HG03354 (cell line): Measurements from ENCODE around the gene NTN4.
"Not testable (repeated sequence)": the region's sequence is repeated elsewhere in the genome, so short reads cannot be mapped to it uniquely, and the experiment has no call there.

Experiments
- ATAC-seq: cut with Tn5 transposase; IDR thresholded peaks from one replicate; pipeline ENCODE4 v1.9.1; 2021; ENCODE audit warnings: mild to moderate bottlenecking; ENCODE audit not compliant: unreplicated experiment, poor library complexity, severe bottlenecking

Gene NTN4

DNA sequence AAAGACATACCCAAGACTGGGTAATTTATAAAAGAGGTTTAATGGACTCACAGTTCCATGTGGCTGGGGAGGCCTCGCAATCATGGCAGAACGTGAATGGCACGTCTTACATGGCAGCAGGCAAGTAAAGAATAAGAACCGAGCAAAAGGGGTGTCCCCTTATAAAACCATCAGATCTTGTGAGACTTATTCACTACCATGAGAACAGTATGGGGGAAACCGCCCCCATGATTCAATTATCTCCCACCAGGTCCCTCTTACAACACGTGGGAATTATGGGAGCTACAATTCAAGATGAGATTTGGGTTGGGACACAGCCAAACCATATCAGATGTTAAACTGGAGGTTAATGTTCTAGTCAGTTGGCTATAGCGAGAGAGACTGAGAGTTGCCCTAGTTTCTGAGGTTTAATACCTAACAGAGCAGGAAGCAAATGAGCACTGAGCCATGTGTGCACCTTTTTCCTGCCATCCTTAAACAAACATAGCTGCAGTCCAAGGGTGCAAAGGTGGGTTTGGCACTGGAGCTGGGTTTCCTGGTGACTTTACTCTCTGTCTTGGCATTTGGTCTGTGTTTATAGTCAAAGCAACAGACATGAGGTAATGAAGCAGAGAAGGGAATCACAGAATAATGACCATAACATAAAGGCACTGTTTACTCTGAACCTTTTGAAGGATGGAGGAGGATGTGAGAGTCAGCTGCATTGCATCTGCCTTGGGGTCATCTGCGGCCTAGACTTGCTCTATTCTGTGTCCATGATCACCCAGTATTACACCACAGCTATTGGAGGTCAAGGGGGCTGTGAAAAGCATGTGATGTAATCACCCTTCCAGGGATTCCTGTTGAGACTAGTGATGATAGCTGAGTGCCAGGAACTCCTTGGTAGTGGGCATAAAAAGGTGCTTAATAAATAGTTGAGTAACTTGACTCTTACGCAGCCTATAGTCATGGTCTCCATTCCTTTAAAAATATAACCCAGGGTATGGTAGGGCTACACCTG lies 155.6 kb downstream of the NTN4 start:
- ATAC-seq = peak; percentile 88

DNA sequence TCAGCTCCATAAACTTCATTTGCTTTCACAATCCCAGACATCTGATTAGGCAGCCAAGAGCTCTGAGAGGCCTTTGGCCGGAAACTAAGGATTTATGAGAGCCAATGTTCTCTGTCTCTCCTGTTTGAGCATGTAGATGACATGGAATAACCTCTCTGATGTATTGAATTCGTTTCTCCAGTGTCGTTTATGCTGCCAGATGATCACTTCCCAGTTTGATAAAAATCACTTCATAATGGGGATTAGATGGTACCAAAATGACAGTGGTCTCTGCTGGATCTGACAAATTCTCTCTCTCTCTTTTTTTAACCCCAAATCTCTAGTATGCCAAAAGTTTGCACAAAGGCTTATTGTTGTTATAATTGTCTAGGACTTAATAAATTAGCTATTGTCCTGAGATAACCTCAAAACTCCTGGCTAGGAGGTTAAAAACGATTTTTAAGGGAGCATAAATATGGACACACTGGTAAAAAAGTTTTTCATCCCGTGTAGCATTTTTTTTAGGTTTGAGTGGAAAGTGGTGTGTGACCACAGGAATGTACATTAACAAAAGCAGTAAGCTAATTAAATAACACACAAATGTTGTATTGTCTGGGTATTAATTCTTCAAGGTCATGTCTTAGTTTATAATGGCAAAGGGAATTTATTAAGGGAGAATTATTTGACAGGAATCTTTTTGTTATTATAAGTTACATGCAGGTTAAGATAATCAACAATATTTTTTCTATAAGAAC lies 156.7 kb downstream of the NTN4 start:
- no peak for ATAC-seq

DNA sequence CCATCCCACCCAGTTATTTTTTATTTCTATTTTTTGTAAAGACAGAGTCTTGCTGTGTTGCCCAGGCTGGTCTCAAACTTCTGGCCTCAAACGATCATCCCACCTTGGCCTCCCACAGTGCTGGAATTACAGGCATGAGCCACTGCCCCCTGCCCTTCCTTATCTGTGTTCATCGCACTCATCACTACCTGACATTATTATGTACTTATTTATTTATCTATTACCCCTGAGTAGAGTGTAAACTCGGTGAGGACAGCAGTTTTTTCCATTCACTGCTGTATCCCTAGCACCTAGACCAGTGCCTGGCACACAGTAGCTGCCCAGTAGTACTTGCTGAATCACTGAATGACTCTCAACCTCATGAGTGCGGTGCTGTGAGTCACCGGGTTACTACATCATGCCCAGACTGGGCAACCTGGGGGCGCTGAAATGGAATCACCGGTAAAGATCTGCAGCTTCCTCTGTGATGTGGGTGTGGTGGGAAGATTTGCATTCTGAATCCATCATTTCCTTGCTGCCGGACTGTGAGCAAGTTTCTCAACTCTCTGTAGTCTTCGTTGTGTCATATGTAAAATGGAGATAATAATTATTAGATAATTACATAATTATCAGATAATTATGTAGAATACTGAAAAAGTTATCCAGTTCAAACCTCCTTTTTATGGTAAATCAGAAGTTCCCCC lies 157.4 kb downstream of the NTN4 start:
- ATAC-seq = no peak

DNA sequence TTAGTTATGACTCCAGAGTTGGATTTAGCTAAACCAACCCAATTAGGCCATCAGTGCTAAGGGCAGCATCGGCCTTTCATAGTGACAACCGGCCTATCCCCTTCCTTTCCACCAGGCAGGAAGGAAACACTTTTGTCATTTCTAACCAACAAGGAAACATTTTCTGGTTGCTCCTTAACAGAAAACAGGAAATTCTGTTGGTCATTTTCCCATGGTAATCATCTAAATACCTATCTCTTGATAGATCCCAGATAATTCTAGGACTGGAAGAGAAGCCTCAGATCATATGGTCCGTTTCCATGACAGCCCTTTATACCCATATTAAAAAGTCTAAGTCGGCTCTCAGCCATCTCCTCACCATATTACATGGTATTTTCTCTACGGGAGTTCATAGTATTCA lies 160.1 kb downstream of the NTN4 start:
- no peak for ATAC-seq

DNA sequence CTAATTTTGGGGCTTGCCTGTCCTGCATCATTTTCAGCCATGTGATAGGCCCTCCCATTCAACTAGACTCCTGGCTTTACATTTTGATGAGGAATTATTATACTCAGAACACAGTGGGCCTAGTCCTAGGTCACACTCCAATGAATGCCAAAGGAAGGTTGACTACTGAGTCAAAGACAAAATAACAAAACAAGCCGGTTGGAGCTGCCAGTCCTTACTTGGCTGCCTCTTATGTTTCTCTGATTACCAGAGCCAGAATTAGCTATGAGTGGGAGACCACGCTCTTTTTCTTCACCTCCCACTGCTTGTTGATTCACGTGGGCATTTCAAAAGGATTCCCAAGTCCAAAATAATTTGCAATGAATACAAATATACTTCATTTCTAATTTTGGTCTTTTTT lies 161.2 kb downstream of the NTN4 start:
- ATAC-seq = no peak

DNA sequence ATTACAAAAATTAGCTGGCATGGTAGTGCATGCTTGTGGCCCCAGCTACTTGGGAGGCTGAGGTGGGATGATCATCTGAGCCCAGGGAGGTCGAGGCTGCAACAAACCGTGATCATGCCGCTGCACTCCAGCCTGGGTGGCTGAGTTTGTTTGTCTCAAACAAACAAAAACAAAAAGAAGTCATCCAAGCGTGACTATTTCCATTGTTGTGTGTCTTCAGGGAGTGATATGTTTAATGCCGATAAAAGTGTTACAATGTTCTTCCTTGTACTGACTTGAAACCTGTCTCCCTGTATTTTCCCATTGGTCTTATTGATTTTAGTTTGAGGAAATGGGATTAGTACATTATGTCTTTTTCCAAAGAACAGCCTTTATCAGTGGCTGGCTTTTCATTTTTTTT lies 163.7 kb downstream of the NTN4 start:
- no peak for ATAC-seq

DNA sequence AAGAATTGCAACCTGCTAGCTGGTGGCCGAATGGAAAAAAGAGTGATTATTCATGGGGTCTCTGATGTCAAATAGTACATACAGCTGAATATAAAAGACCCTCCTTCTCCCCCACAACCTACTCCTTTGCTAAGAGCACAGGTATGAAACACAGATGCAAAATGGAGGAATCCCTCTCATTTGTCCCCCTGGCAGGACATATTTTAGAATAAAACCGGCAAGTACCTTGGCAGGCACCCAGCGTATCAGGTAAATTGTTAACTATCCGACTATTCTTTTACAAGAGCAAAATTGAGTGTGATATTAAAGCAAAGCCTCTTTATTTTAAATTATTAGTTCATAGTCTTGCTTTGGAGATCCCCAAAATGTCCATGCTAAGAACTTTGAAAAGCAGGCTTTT lies 165.6 kb downstream of the NTN4 start:
- no peak for ATAC-seq

DNA sequence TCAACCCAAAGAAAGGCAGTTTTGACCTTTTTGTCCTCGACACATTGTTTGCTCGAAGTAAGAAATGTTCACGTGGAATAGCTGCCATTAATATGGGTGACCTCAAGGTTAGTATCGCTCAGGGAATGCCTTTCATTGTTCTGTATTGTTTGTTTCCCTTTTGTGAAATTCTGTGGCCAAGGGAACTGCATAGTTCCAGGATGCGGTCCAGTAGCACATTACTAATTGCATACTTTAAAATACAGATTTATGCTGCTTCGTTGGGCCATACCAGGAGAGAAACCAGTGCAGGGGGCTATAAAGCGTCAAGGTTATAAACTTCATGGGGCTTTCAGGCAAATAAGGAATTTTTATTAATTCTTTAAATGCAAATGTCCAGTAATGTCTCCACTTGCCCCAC lies 166.0 kb downstream of the NTN4 start:
- no peak for ATAC-seq

DNA sequence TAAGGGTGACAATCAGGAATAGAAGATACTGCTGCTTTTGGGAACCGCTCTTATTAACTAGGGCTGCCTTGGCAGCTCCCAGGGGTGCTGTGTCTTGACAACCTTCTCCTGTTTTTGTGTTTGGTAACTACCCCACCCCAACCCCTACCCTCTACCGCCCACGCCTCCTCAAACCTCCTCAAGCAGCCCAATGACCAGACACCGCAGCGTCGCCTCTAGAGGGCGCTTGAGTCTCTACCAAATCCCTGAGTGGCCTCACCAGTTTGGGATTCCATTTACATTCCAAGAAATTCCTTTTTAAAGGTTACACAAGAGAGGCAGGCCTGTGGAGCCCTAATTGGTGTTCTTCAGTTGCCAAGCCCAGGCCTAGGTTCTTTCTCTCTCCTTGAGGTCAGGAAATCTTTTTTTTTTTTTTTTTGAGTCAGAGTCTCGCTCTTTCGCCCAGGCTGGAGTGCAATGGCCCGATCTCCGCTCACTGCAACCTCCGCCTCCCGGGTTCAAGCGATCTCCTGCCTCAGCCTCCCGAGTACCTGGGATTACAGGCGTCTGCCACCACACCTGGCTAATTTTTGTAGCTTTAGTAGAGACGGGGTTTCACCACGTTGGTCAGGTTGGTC lies 166.9 kb downstream of the NTN4 start:
- peak; percentile 66 for ATAC-seq

DNA sequence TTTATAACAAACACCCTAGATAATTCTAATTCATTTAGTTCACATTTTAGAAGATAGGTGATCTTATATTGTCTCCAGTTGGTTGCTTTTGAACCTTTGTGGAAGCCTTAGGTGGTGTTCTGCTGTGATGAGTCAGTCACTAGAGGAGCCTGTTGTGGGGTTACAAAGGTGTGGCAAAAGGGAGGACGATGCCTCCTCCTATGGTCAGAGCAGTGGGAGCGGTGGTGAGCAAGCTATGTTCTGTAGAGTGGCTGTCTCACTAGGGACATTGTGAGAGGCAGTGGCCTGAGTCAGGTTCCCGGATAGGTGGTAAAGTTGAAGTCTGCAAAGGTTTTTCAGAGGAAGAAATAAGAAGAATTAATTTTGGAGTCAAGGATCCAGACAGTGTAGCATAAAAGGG lies 167.7 kb downstream of the NTN4 start:
- ATAC-seq = no peak

DNA sequence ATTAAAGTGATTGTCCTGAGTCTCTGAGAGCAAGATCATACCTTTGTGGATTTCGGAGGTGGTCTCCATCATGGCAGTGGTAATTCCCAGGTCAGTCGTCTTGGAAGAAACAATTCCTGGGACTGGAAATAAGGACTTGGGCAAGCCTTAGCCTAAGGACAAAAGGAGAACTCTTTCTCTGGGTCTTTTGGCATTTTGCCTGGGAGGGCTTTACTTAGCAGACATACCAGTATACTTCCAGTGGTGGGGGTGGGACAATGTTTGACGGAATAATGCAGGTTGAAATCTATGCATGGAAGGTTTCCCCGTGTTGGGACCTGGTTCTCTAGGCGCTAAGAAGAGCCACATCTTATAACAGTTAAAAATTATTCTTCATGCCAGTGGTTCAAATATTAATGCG lies 168.8 kb downstream of the NTN4 start:
- ATAC-seq = no peak

DNA sequence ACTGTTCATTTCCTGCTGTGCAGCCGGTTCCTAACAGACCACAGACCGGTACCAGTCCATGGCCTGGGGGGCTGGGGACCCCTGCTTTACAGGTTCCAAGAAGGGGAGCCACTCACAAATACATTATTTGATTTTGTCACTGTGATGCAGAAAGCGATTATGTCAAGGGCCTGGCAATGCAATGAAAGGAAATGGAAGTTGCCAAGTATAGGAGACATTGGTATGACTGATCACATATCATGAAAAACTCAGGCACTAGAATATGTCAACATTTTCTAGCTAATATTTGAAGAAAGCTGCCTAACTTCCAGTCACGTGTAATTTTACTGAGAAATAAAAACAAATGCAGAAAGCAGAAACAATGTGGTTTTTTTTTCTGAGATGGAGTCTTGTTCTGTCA lies 170.4 kb downstream of the NTN4 start:
- ATAC-seq = no peak

DNA sequence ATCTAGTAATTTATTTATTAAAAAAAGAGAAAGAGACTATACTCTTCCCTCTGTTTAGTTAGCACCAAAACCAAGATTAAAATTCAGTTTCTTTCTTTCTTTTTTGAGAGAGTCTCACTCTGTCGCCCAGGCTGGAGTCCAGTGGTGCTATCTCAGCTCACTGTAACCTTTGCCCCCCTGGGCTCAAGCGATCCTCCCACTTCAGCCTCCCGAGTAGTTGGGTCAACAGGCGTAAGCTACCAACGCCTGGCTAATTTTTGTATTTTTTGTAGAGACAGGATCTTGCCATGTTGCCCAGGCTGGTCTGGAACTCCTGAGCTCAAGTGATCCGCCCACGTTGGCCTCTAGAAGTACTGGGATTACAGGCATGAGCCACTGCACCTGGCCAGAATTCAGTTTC lies 174.1 kb downstream of the NTN4 start:
- not testable (repeated sequence) for ATAC-seq

DNA sequence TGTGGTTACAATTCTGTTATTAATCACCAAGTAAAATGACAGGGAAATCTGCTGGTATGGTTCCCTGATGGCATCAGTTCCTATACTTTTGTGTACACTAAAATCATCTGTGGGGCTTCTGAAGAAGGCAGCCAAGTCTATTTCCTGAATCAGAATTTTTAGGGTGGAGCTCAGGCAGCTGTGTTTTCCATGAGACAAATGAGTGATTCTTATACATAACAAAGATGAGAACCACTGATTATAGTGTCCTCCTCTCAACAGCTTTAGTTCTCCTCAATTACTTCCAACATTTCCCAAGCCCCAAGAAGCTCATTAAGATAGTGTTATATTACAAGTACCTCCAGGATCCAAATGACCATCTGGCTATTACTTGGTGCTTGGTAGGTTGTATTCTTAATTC lies 174.8 kb downstream of the NTN4 start:
- no peak for ATAC-seq

DNA sequence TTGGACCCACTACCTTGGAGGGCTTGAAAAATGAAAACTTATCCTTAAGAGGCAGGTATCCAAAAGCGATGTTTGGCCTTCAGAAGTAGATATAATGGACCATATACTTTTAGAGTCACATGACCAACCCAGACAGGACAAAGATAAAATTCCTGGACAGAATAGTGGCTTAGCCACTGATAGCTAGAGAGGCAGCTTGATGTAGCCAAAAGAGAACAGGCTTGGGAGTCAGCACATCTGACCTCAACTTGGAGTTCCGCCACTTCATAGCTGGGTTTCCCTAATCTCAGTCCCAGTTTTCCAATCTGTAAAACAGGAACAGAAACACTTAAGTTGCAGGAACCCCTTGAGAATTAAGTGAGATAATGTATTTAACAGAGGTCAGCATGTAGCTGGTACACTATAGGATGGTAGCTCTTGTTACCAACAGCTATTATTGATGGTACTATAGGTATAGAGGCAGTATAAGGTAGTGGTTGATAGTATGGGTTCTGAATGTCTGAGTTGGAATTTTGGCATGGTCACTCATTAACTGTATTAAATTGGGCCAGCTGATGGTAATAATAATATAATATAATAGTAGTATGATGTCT lies 176.1 kb downstream of the NTN4 start:
- no peak for ATAC-seq

DNA sequence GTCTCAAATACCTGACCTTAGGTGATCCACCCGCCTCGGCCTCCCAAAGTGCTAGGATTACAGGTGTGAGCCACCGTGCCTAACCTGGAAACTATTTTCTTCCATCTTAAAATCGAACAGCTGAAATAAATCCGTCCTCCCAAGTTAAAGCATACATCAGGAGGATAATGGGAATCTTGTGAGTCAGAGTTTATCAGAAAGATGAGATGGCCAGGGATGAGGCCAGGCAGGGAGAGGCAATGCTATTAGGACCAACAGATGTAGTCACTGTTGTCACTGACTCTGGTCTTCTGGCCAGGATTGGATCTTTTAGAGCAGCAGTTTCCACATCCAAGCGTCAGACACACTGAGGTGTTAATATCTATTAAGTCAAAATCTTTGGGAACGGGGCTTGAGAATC lies 177.5 kb downstream of the NTN4 start:
- ATAC-seq = no peak

DNA sequence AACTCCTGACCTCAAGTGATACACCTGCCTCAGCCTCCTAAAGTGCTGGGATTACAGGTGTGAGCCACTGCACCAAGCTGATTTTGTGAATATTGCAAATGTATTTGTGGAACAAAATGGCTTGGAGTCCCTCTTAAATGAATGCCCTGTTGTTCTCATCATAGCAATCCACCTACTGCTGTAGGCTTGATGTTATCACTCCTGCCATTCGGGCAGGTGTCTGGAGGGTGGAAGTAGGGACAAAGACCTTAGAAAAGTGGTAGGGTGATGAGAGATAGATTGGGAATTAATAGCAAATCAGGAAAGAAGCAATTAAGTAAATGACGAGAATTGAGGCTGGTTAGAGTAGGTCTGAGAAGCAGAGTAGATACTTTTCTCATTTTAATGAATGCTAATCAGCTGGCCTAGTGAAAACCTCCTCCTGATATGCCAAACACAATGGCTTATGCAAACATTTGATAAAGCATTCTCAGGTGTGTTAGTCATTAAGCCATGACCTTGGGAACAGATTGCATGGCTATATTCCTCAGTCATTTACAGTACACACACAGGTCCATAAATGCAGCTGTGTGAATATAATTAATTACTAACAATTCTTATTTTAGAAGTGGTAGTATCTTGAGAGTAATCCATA lies 178.8 kb downstream of the NTN4 start:
- no peak for ATAC-seq

DNA sequence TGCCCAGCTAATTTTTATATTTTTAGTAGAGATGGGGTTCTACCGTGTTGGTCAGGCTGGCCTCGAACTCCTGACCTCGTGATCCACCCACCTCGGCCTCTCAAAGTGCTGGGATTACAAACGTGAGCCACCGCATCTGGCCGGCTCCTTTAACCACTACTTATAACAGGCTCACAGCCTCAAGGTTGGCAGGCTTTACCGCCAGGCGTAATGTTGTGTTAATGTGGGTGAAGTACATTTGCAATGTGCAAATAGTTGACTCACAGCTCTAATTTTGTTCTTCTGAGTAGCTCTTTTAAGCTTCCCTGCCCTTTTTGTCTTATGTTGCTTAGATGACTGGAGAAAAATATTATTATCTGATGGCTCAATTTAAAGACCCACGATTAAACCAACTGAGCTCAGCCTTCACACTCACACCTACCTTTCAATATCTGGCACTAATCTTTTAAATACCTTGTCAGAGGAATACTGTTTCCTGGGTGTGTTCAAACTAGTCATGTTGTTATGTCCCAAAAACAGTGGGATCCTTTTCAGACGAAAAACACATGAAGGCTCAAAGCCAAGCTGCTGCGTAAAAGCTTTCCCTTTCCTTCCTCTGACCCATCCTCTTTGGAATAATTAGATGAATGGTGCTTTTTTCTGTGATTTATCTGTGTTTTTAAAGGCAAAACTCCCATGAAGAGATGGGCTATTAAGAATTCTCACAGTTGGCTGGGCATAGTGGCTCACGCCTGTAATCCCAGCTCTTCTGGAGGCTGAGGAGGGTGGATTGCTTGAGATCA lies 182.1 kb downstream of the NTN4 start:
- ATAC-seq = no peak
